A673 (cell line): ENCODE data around the gene EML6. TPM values are rescaled to one million over a fixed set of nuclear protein-coding genes. Genes with fewer than 3 reads are reported as not detected.

Experiments
- BruUV-seq: library from RNA; stranded (reverse); fragments of 400-500 nt; replicated peaks from 2 replicates; lab custom pipeline; 2021; lab: Mats Ljungman, UMichigan
- CTCF ChIA-PET: fragments of 300-600 bp; sonication (Branson Sonifier 250); formaldehyde crosslinking; loops from one replicate; lab custom pipeline; 2022; ENCODE audit warnings: antibody characterized with exemption; lab: Charles Lee
- POLR2A ChIA-PET: fragments of 300-600 bp; sonication (Branson Sonifier 250); formaldehyde crosslinking; loops from one replicate; lab custom pipeline; 2022; ENCODE audit warnings: antibody characterized with exemption; ENCODE audit not compliant: low non-redundant PET; lab: Charles Lee
- DNase-seq: peaks from one replicate; pipeline ENCODE4 v3.0.0-alpha.2; 2015; ENCODE audit warnings: low spot score
- H3K27ac ChIP-seq: fragments of 200-600 bp; sonication (generic); 2 replicates; pipeline ENCODE4 v1.5.1; 2016; ENCODE audit warnings: mixed run types, low read depth, mild to moderate bottlenecking, mixed read lengths, antibody characterized with exemption, low read length; ENCODE audit not compliant: poor library complexity, severe bottlenecking
- H3K27me3 ChIP-seq: fragments of 200-600 bp; sonication (generic); replicated peaks from 2 replicates; pipeline ENCODE4 v1.6.1; 2017; ENCODE audit warnings: mixed run types, low read depth, mild to moderate bottlenecking, mixed read lengths, antibody characterized with exemption, low read length; ENCODE audit not compliant: insufficient read depth, poor library complexity
- H3K36me3 ChIP-seq: fragments of 200-600 bp; sonication (generic); 2 replicates; pipeline ENCODE4 v1.6.1; 2016; ENCODE audit warnings: mixed run types, mild to moderate bottlenecking, mixed read lengths, antibody characterized with exemption, low read length; ENCODE audit not compliant: insufficient read depth, poor library complexity, severe bottlenecking
- H3K4me1 ChIP-seq: fragments of 200-600 bp; sonication (generic); 2 replicates; pipeline ENCODE4 v1.6.1; 2017; ENCODE audit warnings: mixed run types, mild to moderate bottlenecking, mixed read lengths, antibody characterized with exemption, low read length; ENCODE audit not compliant: insufficient read depth, poor library complexity, severe bottlenecking
- H3K4me3 ChIP-seq: fragments of 200-600 bp; sonication (generic); 2 replicates; pipeline ENCODE4 v1.5.1; 2016; ENCODE audit warnings: low read depth, mixed run types, mild to moderate bottlenecking, mixed read lengths, low read length; ENCODE audit not compliant: poor library complexity, severe bottlenecking
- H3K9me3 ChIP-seq: fragments of 200-600 bp; sonication (generic); 2 replicates; pipeline ENCODE4 v1.6.1; 2016; ENCODE audit warnings: mixed run types, low read depth, mild to moderate bottlenecking, mixed read lengths, antibody characterized with exemption, low read length; ENCODE audit not compliant: poor library complexity, severe bottlenecking
- EZH2 ChIP-seq: fragments of 200-600 bp; sonication (generic); IDR thresholded peaks from 2 replicates; pipeline ENCODE4 v1.6.1; 2017; ENCODE audit warnings: borderline replicate concordance, low read depth, mild to moderate bottlenecking, mixed read lengths, antibody characterized with exemption, low read length; ENCODE audit not compliant: poor library complexity, severe bottlenecking
- intact Hi-C: fragments of 100-400 bp; cut with micrococcal nuclease; formaldehyde crosslinking; loops from one replicate; pipeline ENCODE4 v1.10.0; 2022; ENCODE audit not compliant: unreplicated experiment
- total RNA-seq: library from RNA; stranded (reverse); gene quantifications from 2 replicates; pipeline ENCODE4 v1.2.3, GENCODE V29; 2021
- TF ChIP-seq, protein P1 (sequence below): fragments of 300-800, 200-600 bp; sonication (generic); conservative IDR thresholded peaks from 2 replicates; pipeline ENCODE4 v1.5.1; 2017; ENCODE audit warnings: low read depth, mild to moderate bottlenecking, antibody characterized with exemption, low read length, moderate library complexity, mixed read lengths

The EML6 gene
- total RNA-seq, 1 experiment from 2014 or later, result 1.9 TPM

DNA sequence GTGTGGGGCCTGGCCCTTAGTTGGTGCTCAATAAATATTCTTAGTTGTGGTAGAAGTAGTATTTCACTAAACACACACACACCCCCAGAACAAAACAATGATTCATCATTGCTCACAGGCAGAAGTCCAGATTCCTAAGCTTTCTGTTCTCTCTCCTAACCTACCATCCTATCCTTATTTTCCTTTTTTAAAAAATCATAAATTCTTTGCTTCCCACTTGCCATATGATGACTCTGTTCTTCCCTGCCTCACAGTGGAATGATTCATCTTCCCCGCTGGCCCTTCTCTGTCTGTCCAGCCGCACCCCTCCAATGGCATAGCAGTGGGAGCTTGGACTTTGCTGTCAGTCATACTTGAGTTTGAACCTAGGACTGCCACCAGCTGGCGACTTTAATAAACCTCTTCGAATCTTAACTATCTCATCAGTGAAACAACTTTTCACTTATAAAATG lies 5.2 kb downstream of the EML6 start:
- DNase-seq, result no peak
- no TSS peak for BruUV-seq
- TF ChIP-seq EZH2, result no peak
- TF ChIP-seq, protein P1, sequence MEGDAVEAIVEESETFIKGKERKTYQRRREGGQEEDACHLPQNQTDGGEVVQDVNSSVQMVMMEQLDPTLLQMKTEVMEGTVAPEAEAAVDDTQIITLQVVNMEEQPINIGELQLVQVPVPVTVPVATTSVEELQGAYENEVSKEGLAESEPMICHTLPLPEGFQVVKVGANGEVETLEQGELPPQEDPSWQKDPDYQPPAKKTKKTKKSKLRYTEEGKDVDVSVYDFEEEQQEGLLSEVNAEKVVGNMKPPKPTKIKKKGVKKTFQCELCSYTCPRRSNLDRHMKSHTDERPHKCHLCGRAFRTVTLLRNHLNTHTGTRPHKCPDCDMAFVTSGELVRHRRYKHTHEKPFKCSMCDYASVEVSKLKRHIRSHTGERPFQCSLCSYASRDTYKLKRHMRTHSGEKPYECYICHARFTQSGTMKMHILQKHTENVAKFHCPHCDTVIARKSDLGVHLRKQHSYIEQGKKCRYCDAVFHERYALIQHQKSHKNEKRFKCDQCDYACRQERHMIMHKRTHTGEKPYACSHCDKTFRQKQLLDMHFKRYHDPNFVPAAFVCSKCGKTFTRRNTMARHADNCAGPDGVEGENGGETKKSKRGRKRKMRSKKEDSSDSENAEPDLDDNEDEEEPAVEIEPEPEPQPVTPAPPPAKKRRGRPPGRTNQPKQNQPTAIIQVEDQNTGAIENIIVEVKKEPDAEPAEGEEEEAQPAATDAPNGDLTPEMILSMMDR, result no peak
- CTCF ChIA-PET, result no interaction called here
- Histone ChIP-seq H3K27me3 (peaks cover 24% of the 10 kb centered on the region), H3K27ac (no peak overlapping the region), H3K9me3 (no peaks in the 10 kb centered on the region), H3K4me3 (no peak overlapping the region), H3K4me1 (peaks cover 2% of the 10 kb centered on the region), H3K36me3 (no peaks in the 10 kb centered on the region)
- POLR2A ChIA-PET, result no interaction called here
- intact Hi-C loops, result loop anchor here (10.0 kb wide), 1 partner anchor 286 kb away; no protein-coding TSS in a partner anchor

GRCh38 chr2:54735636-54736035 lies 12.2 kb downstream of the EML6 start:
- ChIA-PET POLR2A (no interaction called here), CTCF (no interaction called here)
- Histone ChIP-seq H3K4me1 (no peaks in the 10 kb centered on the region), H3K9me3 (no peaks in the 10 kb centered on the region), H3K4me3 (no peak overlapping the region), H3K27ac (no peak overlapping the region), H3K36me3 (no peaks in the 10 kb centered on the region), H3K27me3 (no peaks in the 10 kb centered on the region)
- TF ChIP-seq, protein P1, result no peak
- no peak for TF ChIP-seq EZH2
- intact Hi-C loops, result no loop called here
- no peak for DNase-seq
- no TSS peak for BruUV-seq

GRCh38 chr2:54738281-54738680 lies 14.8 kb downstream of the EML6 start:
- Histone ChIP-seq H3K27me3 (no peaks in the 10 kb centered on the region), H3K9me3 (no peaks in the 10 kb centered on the region), H3K4me1 (no peaks in the 10 kb centered on the region), H3K27ac (no peak overlapping the region), H3K36me3 (no peaks in the 10 kb centered on the region), H3K4me3 (no peak overlapping the region)
- POLR2A ChIA-PET, result no interaction called here
- no peak for DNase-seq
- no peak for TF ChIP-seq EZH2
- TF ChIP-seq, protein P1, result no peak
- intact Hi-C loops, result no loop called here
- BruUV-seq, result no TSS peak
- CTCF ChIA-PET, result no interaction called here
